ENCODE results near the gene LAMB4. TPM values are rescaled to one million over a fixed set of nuclear protein-coding genes. Genes with fewer than 3 reads are reported as not detected.

Gene LAMB4
- polyA plus RNA-seq, 2 of the 4 experiments (the other 2 are of a cell fraction) = 0.13 to 0.19 TPM

GRCh38 chr7:108004220-108005142 lies 125.7 kb downstream of the LAMB4 start (continued):
- no peak for TF ChIP-seq USF2 (IDR thresholded peaks at IDR 0.05)
- no peak for TF ChIP-seq RFX5 (IDR thresholded peaks at IDR 0.05)
- no peak for TF ChIP-seq EHMT2 (IDR thresholded peaks at IDR 0.05; ENCODE audit: low read depth)
- TF ChIP-seq HES2 (IDR thresholded peaks at IDR 0.05) = no peak
- TF ChIP-seq NFE2L2 (conservative IDR thresholded peaks at IDR 0.05; ENCODE audit: low read length) = no peak
- TF ChIP-seq KDM5A (IDR thresholded peaks at IDR 0.05) = no peak
- TF ChIP-seq HDAC2 (IDR thresholded peaks at IDR 0.05) = no peak
- no peak for TF ChIP-seq ATOH8 (CRISPR knock-in tag; IDR thresholded peaks at IDR 0.05; ENCODE audit: low read depth)
- TF ChIP-seq CEBPB (IDR thresholded peaks at IDR 0.05) = no peak
- no peak for TF ChIP-seq ZC3H11A (IDR thresholded peaks at IDR 0.05)
- no peak for TF ChIP-seq TP53 (CRISPR knock-in tag; IDR thresholded peaks at IDR 0.05)
- TF ChIP-seq CHD4 (IDR thresholded peaks at IDR 0.05; ENCODE audit: borderline replicate concordance) = no peak
- TF ChIP-seq TFCP2L1 (CRISPR knock-in tag; IDR thresholded peaks at IDR 0.05) = no peak
- no peak; a peak in 1 of 5 replicates for TF ChIP-seq EP300 (IDR thresholded peaks at IDR 0.05)
- no peak for TF ChIP-seq RNF2 (IDR thresholded peaks at IDR 0.05; ENCODE audit: borderline replicate concordance, low read depth)
- TF ChIP-seq MYC (IDR thresholded peaks at IDR 0.05; ENCODE audit: borderline replicate concordance, low read length) = no peak
- no peak for TF ChIP-seq POLR2AphosphoS2 (conservative IDR thresholded peaks at IDR 0.05; ENCODE audit: low read length)
- no peak for TF ChIP-seq HMGXB4 (CRISPR knock-in tag; IDR thresholded peaks at IDR 0.05; ENCODE audit: borderline replicate concordance)
- TF ChIP-seq MAZ (IDR thresholded peaks at IDR 0.05; ENCODE audit: borderline replicate concordance, low read depth, low read length) = no peak
- TF ChIP-seq PHF8 (IDR thresholded peaks at IDR 0.05; ENCODE audit: borderline replicate concordance, low read depth) = no peak
- TF ChIP-seq POLR2A (IDR thresholded peaks at IDR 0.05; ENCODE audit: low read length) = no peak
- no peak for TF ChIP-seq CBX2 (IDR thresholded peaks at IDR 0.05; ENCODE audit: borderline replicate concordance, low read depth)
- TF ChIP-seq MAFK (IDR thresholded peaks at IDR 0.05; ENCODE audit: partially characterized antibody) = peak; percentile 26
- TF ChIP-seq RAD21 (conservative IDR thresholded peaks at IDR 0.05 in 1 of 2, IDR thresholded peaks at IDR 0.05 in 1 of 2) = peak; percentile 24 to 27; a peak in 2 of 5 replicates
- TF ChIP-seq REST (IDR thresholded peaks at IDR 0.05) = no peak
- no peak for TF ChIP-seq HOXB5 (CRISPR knock-in tag; IDR thresholded peaks at IDR 0.05)
- peak; percentile 32 to 42; a peak in 1 of 5 replicates for TF ChIP-seq JUN (IDR thresholded peaks at IDR 0.05)

Data from A549 (cell line).